ENCODE measurements around the gene EIF2D.

The EIF2D gene

DNA sequence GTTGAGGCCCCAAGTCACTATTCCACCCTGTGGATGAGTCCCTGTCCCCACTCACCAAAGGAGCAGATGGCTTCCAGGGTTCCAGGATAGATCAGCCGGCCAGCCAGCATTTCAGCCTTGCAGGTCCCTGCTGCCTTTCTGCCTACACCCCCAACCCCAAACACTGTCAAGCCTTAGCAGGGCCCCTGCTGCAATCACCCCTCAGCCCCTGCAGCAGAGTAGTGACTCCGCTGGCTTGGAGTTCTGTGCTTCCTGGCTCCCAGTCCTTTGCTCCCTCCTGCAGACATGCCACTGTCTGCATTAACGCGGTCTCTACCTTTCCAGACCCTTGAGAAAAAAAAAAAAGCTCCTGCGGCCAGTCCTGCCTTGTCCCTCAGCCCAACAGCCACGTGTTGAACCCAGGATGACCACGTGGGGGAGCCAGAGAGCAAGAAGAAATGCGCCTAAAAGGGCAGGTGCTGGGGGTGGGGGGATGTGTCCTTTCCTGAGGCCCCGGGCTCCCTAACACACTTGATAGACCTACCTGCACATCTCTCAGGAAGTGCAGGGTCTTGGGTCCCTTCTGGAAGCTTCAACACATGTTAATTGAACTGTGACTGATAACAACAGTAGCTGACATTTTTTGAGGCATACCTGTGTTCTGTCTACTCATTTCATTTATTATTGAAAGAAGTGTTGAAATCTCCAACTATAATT is 67.6 kb downstream of the EIF2D start:
- DNase-seq, result peak; percentile 48
